GM12874 (cell line): ENCODE data around the gene CHST15.

Source experiments
- CTCF ChIP-seq: IDR thresholded peaks from 2 replicates; pipeline ENCODE4 v1.5.1; 2011; ENCODE audit warnings: low read depth, mild to moderate bottlenecking, control low read depth, low read length, moderate library complexity; ENCODE audit not compliant: insufficient read depth

Gene CHST15

GRCh38 chr10:124006526-124006925, 86.9 kb downstream of the CHST15 start:
- TF ChIP-seq CTCF = no peak

- TF ChIP-seq CTCF = no peak
These were observed 87.4 kb downstream of the CHST15 start for GRCh38 chr10:124005991-124006392.

- TF ChIP-seq CTCF = no peak
These were observed 88.3 kb downstream of the CHST15 start for GRCh38 chr10:124005091-124005490.

- TF ChIP-seq CTCF = no peak
These were observed 88.8 kb downstream of the CHST15 start for GRCh38 chr10:124004663-124005004.

- no peak for TF ChIP-seq CTCF
These were observed 89.3 kb downstream of the CHST15 start for GRCh38 chr10:124003871-124004662.

- TF ChIP-seq CTCF = no peak
These were observed 89.9 kb downstream of the CHST15 start for GRCh38 chr10:124003481-124003870.

- TF ChIP-seq CTCF = no peak
These were observed 90.4 kb downstream of the CHST15 start for GRCh38 chr10:124003070-124003419.
